Thyroid gland (tissue), 4 donors: Measurements from ENCODE around the gene ZXDC. TPM values are rescaled to one million over a fixed set of nuclear protein-coding genes. Genes with fewer than 3 reads are reported as not detected.

Source experiments
- DNase-seq, 2 donors: peaks; one replicate each; pipeline ENCODE4 v3.0.0-alpha.2; 2019
- H3K27ac ChIP-seq, 3 donors: fragments of 200-600 bp; sonication (generic); 1 replicate in 2 of 3; 2 replicates in 1 of 3; pipeline ENCODE4 v1.5.1; 2016 to 2019; ENCODE audit warnings: mild to moderate bottlenecking in 1 of 3, moderate library complexity in 1 of 3
- H3K27me3 ChIP-seq: fragments of 200-600 bp; sonication (generic); one replicate; pipeline ENCODE4 v1.5.1; 2019
- H3K36me3 ChIP-seq, 2 donors: fragments of 200-600 bp; sonication (generic); one replicate each; pipeline ENCODE4 v1.5.1; 2016 to 2019
- H3K4me1 ChIP-seq, 2 donors: fragments of 200-600 bp; sonication (generic); one replicate each; pipeline ENCODE4 v1.5.1; 2017 to 2019
- H3K4me3 ChIP-seq, 3 donors: fragments of 200-600 bp; sonication (generic); replicated peaks in 1 of 3; 1 replicate in 2 of 3; 2 replicates in 1 of 3; pipeline ENCODE4 v1.5.1; 2016; ENCODE audit warnings: mild to moderate bottlenecking in 1 of 3
- H3K9me3 ChIP-seq: fragments of 200-600 bp; sonication (generic); one replicate; pipeline ENCODE4 v1.5.1; 2017
- POLR2A ChIP-seq, 2 donors: fragments of 450-650 bp; IDR thresholded peaks; one replicate each; pipeline ENCODE4 v1.6.1; 2017; ENCODE audit warnings: antibody characterized with exemption in 2 of 2, mild to moderate bottlenecking in 2 of 2, moderate library complexity in 1 of 2
- WGBS, 2 donors: methylation state at CpG; one replicate each; pipeline ENCODE4 v1.1.5; 2017; 5-methylcytosine and 5-hydroxymethylcytosine counted together
- intact Hi-C: fragments of 100-400 bp; cut with DNase I; formaldehyde crosslinking; loops from one replicate; pipeline ENCODE4 v1.15.1; 2023
- total RNA-seq, 4 donors: library from RNA; depleted of rRNA; stranded (reverse); fragments of >200 nt; gene quantifications; one replicate each; pipeline ENCODE4 v1.2.3, GENCODE V29; 2016
- TF ChIP-seq, protein P1 (sequence below), 6 experiments: fragments of 200-600 bp in 3 of 6; fragments of 450-650 bp in 3 of 6; sonication (generic) in 3 of 6; IDR thresholded peaks; one replicate each; pipeline ENCODE4 v1.5.1; 2016 to 2019; ENCODE audit warnings: antibody characterized with exemption in 6 of 6, mild to moderate bottlenecking in 2 of 6, inconsistent platforms in 1 of 6, moderate library complexity in 1 of 6

ZXDC gene
- total RNA-seq, 4 donors from 2014 or later: 51.5 to 96.8 (median 57.4) TPM

DNA sequence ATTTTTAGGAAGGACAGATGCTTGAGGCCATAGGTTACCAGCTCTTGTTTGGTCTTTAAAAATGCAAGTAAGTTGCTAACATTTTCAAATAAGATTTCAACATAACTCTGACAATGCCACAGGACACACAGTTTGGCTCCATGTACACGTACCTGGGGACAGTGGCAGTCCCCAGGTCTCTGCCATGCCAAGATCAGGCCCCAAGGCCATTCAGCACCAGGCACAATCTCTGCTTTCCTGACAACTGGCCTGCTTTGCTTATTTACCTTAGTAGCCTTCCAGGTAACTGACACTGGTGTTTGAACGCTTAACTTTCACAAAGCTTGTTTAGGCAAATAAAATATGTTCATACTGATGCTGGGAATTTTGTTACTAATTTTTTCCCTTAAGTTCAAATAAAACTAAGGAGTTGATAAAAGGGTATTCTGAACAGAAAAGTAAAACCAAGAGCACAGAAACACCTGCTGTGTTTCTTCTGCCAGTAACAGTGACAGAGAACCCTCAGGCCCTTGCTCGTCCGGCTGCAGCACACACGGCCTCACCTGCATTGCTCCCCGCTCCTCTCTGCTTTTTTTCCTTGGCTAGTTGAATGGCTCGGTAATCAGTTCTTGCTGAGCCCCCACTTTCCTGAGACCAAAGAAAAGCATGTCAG, 16.5 kb downstream of the ZXDC start:
- TF ChIP-seq, protein P1, sequence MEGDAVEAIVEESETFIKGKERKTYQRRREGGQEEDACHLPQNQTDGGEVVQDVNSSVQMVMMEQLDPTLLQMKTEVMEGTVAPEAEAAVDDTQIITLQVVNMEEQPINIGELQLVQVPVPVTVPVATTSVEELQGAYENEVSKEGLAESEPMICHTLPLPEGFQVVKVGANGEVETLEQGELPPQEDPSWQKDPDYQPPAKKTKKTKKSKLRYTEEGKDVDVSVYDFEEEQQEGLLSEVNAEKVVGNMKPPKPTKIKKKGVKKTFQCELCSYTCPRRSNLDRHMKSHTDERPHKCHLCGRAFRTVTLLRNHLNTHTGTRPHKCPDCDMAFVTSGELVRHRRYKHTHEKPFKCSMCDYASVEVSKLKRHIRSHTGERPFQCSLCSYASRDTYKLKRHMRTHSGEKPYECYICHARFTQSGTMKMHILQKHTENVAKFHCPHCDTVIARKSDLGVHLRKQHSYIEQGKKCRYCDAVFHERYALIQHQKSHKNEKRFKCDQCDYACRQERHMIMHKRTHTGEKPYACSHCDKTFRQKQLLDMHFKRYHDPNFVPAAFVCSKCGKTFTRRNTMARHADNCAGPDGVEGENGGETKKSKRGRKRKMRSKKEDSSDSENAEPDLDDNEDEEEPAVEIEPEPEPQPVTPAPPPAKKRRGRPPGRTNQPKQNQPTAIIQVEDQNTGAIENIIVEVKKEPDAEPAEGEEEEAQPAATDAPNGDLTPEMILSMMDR (IDR thresholded peaks at IDR 0.05): no peak
- TF ChIP-seq POLR2A (IDR thresholded peaks at IDR 0.05): no peak
- 91 to 94% methylated on average over 7 of the region's 7 CpGs for WGBS, 2 donors
- H3K36me3 ChIP-seq: peaks cover 48% of the 10 kb centered on the region in 2 donors
- no peak for DNase-seq
- H3K27me3 ChIP-seq: no peaks in the 10 kb centered on the region
- H3K27ac ChIP-seq: no peak overlapping the region
- no peak overlapping the region for H3K4me3 ChIP-seq
- H3K4me1 ChIP-seq: no peaks in the 10 kb centered on the region
- intact Hi-C loops: no loop called here
- H3K9me3 ChIP-seq: no peaks in the 10 kb centered on the region

DNA sequence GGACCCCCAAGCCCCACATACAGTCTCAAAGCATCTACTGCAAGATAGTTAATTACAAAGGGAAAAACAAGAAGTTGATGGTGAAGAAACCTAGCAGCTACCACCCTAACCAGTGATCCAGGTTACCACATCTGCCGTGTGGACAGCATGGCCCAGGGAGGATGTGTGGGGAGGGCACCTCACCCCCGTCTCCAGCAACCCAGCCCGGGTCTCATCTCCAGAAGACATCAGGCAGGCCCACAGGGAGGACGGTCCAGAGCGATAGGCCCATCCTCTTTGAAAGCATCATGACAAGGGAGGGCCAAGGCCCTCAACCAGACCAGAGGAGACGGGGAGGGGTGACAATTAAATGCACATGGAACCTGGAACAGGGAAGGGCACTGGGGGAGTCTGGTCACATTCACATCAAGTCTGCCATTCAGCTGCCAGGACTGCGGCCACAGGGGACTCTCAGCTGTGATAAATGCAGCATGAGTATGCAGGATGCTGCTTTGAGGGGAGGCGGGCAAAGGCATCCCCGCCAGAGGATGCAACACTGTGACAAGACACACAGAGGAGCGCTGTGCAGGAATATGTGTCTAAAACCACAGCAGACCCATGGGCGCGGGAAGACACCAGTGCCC, 18.8 kb downstream of the ZXDC start:
- no peak overlapping the region for H3K27ac ChIP-seq
- no peaks in the 10 kb centered on the region for H3K4me1 ChIP-seq
- intact Hi-C loops: no loop called here
- no peak overlapping the region for H3K4me3 ChIP-seq
- H3K36me3 ChIP-seq: peaks cover 38 to 42% of the 10 kb centered on the region in 2 donors
- no peaks in the 10 kb centered on the region for H3K27me3 ChIP-seq
- no peaks in the 10 kb centered on the region for H3K9me3 ChIP-seq
- 89 to 92% methylated on average over 12 of the region's 12 CpGs for WGBS, 2 donors
- TF ChIP-seq POLR2A (IDR thresholded peaks at IDR 0.05): no peak
- TF ChIP-seq, protein P1 (IDR thresholded peaks at IDR 0.05): no peak
- no peak for DNase-seq

DNA sequence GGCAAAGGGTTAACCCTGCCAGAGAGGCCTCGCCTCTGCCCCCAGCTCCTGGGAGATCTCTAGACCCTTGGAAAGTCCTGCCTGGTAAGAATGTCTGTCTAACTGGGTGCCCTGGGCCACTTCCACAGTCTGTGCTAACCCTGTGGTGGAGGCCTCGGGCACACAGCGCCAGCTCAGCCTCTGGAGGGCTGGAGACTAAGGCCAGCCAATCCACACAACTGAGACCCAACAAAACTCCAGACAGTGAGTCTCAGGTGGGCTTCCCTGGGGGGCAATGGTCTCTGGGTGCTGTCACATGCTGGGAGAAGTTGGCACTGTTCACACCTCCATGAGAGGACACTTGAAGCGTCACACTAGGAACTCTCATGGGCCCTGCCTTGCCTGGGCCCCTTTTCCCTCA, 19.5 kb downstream of the ZXDC start:
- no peak overlapping the region for H3K4me3 ChIP-seq
- 60 to 81% methylated on average over 3 to 4 of the region's 4 CpGs for WGBS, 2 donors
- no peaks in the 10 kb centered on the region for H3K4me1 ChIP-seq
- H3K9me3 ChIP-seq: no peaks in the 10 kb centered on the region
- H3K36me3 ChIP-seq: peaks cover 38 to 42% of the 10 kb centered on the region in 2 donors
- intact Hi-C loops: no loop called here
- no peak for DNase-seq
- no peak overlapping the region for H3K27ac ChIP-seq
- H3K27me3 ChIP-seq: no peaks in the 10 kb centered on the region
- TF ChIP-seq, protein P1 (IDR thresholded peaks at IDR 0.05): no peak
- TF ChIP-seq POLR2A (IDR thresholded peaks at IDR 0.05): no peak

DNA sequence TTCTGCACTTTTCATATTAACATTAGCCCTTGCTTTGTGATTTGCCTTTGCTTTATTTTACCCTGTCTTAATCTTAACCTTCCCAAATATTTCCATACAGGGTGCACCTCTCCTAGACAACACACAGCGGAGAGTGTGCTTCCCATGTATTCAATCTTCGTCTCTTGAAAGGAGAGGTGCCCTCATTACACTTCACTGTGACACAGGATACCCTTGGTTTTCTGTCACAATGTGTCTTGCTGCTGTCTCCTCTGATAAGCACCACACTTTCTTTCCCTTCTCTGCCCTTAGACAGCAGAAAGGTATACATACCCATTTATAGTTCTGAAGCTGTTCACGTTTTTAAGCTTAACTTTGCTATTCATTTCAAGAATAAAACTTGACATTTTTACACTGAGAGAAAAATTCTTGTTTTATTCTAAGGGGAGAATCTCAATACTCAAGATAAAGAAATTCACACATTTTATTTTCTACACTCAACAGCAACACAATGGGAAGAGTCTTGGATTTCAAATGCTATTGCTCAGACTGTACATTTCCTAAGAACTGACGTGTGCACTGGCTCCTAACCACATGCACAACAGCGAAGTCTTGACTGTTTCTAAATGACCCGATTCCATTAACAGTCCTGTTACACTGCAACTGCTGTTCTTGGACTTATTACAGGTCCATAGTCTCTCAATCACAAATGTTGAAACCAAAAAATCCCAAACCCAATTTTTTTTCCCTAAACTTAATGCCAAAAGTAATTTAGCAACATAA, 21.1 kb downstream of the ZXDC start:
- 95 to 97% methylated on average over 6 of the region's 6 CpGs for WGBS, 2 donors
- Histone ChIP-seq H3K36me3 (peaks cover 29% of the 10 kb centered on the region in 2 donors), H3K27me3 (no peaks in the 10 kb centered on the region), H3K9me3 (no peaks in the 10 kb centered on the region), H3K27ac (no peak overlapping the region), H3K4me3 (no peak overlapping the region), H3K4me1 (no peaks in the 10 kb centered on the region)
- DNase-seq: no peak
- TF ChIP-seq POLR2A (IDR thresholded peaks at IDR 0.05): no peak
- TF ChIP-seq, protein P1 (IDR thresholded peaks at IDR 0.05): no peak
- intact Hi-C loops: no loop called here

GRCh38 chr3:126454025-126454424, 21.7 kb downstream of the ZXDC start:
- H3K27ac ChIP-seq: no peak overlapping the region
- no peaks in the 10 kb centered on the region for H3K9me3 ChIP-seq
- H3K4me1 ChIP-seq: no peaks in the 10 kb centered on the region
- TF ChIP-seq, protein P1 (IDR thresholded peaks at IDR 0.05): no peak
- TF ChIP-seq POLR2A (IDR thresholded peaks at IDR 0.05): no peak
- no peaks in the 10 kb centered on the region for H3K27me3 ChIP-seq
- intact Hi-C loops: no loop called here
- DNase-seq: no peak
- H3K36me3 ChIP-seq: peaks cover 23 to 29% of the 10 kb centered on the region in 2 donors
- H3K4me3 ChIP-seq: no peak overlapping the region
- 87 to 95% methylated on average over 1 of the region's 1 CpG for WGBS, 2 donors
